Ascending aorta (tissue), 2 donors: ENCODE data around the gene PHF1. TPM values are rescaled to one million over a fixed set of nuclear protein-coding genes. Genes with fewer than 3 reads are reported as not detected.

ENCODE experiments used
- DNase-seq, 2 donors: peaks; one replicate each; pipeline ENCODE4 v3.0.0-alpha.2; 2019; ENCODE audit warnings: low spot score in 2 of 2
- H3K27ac ChIP-seq, 2 donors: fragments of 200-600 bp; sonication (generic); one replicate each; pipeline ENCODE4 v1.5.1; 2016 to 2017; ENCODE audit warnings: mild to moderate bottlenecking in 1 of 2
- H3K27me3 ChIP-seq: fragments of 200-600 bp; sonication (generic); one replicate; pipeline ENCODE4 v1.5.1; 2017
- H3K36me3 ChIP-seq, 2 donors: fragments of 200-600 bp; sonication (generic); one replicate each; pipeline ENCODE4 v1.5.1; 2016
- H3K4me1 ChIP-seq, 2 donors: fragments of 200-600 bp; sonication (generic); one replicate each; pipeline ENCODE4 v1.5.1; 2016 to 2017; ENCODE audit warnings: mild to moderate bottlenecking in 1 of 2
- H3K4me3 ChIP-seq, 2 donors: fragments of 200-600 bp; sonication (generic); one replicate each; pipeline ENCODE4 v1.5.1; 2016 to 2017; ENCODE audit warnings: mild to moderate bottlenecking in 1 of 2
- H3K9me3 ChIP-seq, 2 donors: fragments of 200-600 bp; sonication (generic); one replicate each; pipeline ENCODE4 v1.5.1; 2016
- intact Hi-C: fragments of 100-400 bp; cut with DNase I; formaldehyde crosslinking; loops from one replicate; pipeline ENCODE4 v1.15.1; 2023
- total RNA-seq: library from RNA; depleted of rRNA; stranded (reverse); fragments of >200 nt; gene quantifications from one replicate; pipeline ENCODE4 v1.1.0, GENCODE V29; 2016
- TF ChIP-seq, protein P1 (sequence below), 3 experiments: fragments of 200-600 bp in 2 of 3; fragments of 450-650 bp in 1 of 3; sonication (generic) in 2 of 3; IDR thresholded peaks; one replicate each; pipeline ENCODE4 v1.5.1; 2016 to 2019; ENCODE audit warnings: antibody characterized with exemption in 3 of 3, mild to moderate bottlenecking in 1 of 3, moderate library complexity in 1 of 3

The PHF1 gene
- total RNA-seq, 1 donor from 2014 or later, result 30.5 TPM

- Histone ChIP-seq H3K4me3 (no peak overlapping the region), H3K36me3 (no peaks in the 10 kb centered on the region), H3K9me3 (no peaks in the 10 kb centered on the region), H3K27me3 (no peaks in the 10 kb centered on the region), H3K4me1 (no peaks in the 10 kb centered on the region), H3K27ac (no peak overlapping the region)
- TF ChIP-seq, protein P1, sequence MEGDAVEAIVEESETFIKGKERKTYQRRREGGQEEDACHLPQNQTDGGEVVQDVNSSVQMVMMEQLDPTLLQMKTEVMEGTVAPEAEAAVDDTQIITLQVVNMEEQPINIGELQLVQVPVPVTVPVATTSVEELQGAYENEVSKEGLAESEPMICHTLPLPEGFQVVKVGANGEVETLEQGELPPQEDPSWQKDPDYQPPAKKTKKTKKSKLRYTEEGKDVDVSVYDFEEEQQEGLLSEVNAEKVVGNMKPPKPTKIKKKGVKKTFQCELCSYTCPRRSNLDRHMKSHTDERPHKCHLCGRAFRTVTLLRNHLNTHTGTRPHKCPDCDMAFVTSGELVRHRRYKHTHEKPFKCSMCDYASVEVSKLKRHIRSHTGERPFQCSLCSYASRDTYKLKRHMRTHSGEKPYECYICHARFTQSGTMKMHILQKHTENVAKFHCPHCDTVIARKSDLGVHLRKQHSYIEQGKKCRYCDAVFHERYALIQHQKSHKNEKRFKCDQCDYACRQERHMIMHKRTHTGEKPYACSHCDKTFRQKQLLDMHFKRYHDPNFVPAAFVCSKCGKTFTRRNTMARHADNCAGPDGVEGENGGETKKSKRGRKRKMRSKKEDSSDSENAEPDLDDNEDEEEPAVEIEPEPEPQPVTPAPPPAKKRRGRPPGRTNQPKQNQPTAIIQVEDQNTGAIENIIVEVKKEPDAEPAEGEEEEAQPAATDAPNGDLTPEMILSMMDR (IDR thresholded peaks at IDR 0.05), result no peak
- intact Hi-C loops, result no loop called here
- no peak for DNase-seq
Observed at GRCh38 chr6:33404884-33405283, 5.9 kb upstream of the PHF1 start.

DNA sequence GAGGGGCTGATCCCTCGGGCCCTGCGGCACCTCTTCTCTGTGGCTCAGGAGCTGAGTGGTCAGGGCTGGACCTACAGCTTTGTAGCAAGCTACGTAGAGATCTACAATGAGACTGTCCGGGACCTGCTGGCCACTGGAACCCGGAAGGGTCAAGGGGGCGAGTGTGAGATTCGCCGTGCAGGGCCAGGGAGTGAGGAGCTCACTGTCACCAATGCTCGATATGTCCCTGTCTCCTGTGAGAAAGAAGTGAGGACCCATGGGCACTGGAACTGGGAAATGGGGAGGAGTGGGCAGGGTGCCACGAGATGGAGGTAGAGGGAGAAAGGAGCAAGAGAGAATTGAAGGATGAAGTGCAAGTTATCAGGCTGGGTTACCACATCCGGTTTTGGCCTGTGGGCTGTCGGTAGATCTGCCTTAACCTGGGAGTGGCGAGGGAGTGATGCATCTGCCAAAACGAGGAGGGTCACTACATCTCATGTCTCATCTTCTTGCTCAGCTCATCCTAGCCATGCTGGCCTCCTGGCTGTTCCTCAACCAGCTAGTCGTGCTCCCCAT is 5.4 kb upstream of the PHF1 start:
- TF ChIP-seq, protein P1 (IDR thresholded peaks at IDR 0.05), result no peak
- intact Hi-C loops, result no loop called here
- no peak for DNase-seq
- Histone ChIP-seq H3K9me3 (no peaks in the 10 kb centered on the region), H3K27ac (no peak overlapping the region), H3K27me3 (no peaks in the 10 kb centered on the region), H3K4me3 (no peak overlapping the region), H3K36me3 (no peaks in the 10 kb centered on the region), H3K4me1 (no peaks in the 10 kb centered on the region)

- no peak for DNase-seq
- no peak overlapping the region for H3K27ac ChIP-seq
- intact Hi-C loops, result no loop called here
Observed at GRCh38 chr6:33406126-33406525, 4.7 kb upstream of the PHF1 start.

DNA sequence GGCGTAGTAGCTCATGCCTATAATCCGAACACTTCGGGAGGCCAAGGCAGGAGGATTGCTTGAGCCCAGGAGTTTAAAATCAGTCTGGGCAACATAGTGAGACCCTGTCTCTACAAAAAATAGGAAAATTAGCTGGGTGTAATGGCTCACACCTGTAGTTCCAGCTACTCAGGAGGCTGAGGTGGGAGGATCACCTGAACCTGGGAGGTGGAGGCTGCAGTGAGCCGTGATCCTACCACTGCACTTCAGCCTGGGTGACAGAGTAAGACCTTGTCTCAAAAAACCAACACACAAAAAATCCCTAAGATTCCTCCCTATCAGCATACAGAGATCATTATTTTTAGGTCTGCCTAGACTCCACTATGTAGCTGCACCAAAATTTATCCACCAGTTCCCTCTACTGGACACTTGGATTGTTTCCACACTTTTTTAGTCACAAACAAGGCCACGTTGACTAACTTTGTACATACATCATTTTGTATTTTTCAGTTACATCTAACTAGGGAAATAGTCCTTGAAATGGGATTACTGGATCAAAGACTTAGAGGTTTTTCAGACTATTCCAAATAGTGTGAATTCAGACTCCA is 3.6 kb upstream of the PHF1 start:
- TF ChIP-seq, protein P1 (IDR thresholded peaks at IDR 0.05), result no peak
- Histone ChIP-seq H3K36me3 (peaks cover 0 to 2% of the 10 kb centered on the region in 2 donors), H3K9me3 (no peaks in the 10 kb centered on the region), H3K27me3 (no peaks in the 10 kb centered on the region), H3K4me3 (no peak overlapping the region), H3K27ac (no peak overlapping the region), H3K4me1 (peaks cover 6% of the 10 kb centered on the region in 2 donors)
- intact Hi-C loops, result no loop called here
- no peak for DNase-seq

More at GRCh38 chr6:33406126-33406525, 4.7 kb upstream of the PHF1 start:
- Histone ChIP-seq H3K36me3 (no peaks in the 10 kb centered on the region), H3K4me1 (no peaks in the 10 kb centered on the region), H3K9me3 (no peaks in the 10 kb centered on the region), H3K27me3 (no peaks in the 10 kb centered on the region), H3K4me3 (no peak overlapping the region)
- TF ChIP-seq, protein P1 (IDR thresholded peaks at IDR 0.05), result no peak

GRCh38 chr6:33410050-33410710 is 634 bp upstream of the PHF1 start:
- peaks cover 10% of the 10 kb centered on the region in 2 donors for H3K4me1 ChIP-seq
- H3K27ac ChIP-seq, result peak overlapping the region; percentile 96 to 99
- H3K4me3 ChIP-seq, result peak overlapping the region; percentile 84 to 98
- TF ChIP-seq, protein P1 (IDR thresholded peaks at IDR 0.05), result no peak
- peaks cover 25 to 32% of the 10 kb centered on the region in 2 donors for H3K36me3 ChIP-seq
- intact Hi-C loops, result loop anchor here (1.0 to 10.0 kb wide), 8 partner anchors 8 to 1865 kb away; partner anchors contain the start of genes ATP6V1G2, CUTA, DDX39B and KIFC1
- no peaks in the 10 kb centered on the region for H3K27me3 ChIP-seq
- H3K9me3 ChIP-seq, result no peaks in the 10 kb centered on the region
- DNase-seq, result peak; percentile 89 to 98
